AML-193 (cell line): Measurements from ENCODE around the gene CDK14.

Experiments
- DNase-seq, 2 experiments: peaks; one replicate each; lab custom pipeline; 2025; lab: John Stamatoyannopoulos, UW

CDK14 gene

DNA sequence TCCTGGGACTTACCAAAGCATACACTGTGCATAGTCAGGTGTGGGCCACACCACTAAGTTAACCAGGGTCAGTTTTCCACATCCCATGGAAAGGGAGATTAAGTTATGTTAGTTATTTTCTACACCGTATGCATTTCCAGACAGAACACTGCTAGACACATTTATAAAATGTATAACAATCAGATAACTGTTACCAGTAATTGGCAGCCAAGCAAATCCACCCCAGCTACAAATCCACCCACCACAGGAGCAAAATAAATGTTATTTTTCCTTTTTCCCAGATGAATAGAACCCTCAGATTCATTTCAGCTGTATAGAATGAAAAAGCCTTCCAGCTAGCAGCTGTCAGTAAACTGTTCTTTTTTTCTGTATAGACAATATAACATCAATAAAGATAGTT lies 411.2 kb downstream of the CDK14 start:
- no peak for DNase-seq

DNA sequence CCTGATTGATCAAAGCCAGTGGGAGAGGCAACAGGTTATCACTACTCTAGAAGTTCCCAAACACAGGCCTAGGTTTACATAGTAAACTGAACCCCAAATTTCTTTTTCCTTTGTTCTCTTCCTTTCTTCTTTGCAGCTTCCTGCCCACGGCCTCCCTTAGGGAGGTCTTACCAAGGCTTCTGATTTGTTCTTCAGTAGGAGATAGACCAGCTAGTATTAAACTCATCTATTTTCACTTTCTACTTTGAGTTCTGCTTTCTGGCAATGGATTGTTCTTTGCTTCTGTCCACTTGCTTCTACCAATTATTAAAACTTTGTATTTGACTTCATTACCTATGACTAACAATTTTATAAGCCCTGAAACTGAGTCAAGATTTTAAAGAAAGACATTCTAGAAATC lies 417.0 kb downstream of the CDK14 start:
- no peak for DNase-seq

DNA sequence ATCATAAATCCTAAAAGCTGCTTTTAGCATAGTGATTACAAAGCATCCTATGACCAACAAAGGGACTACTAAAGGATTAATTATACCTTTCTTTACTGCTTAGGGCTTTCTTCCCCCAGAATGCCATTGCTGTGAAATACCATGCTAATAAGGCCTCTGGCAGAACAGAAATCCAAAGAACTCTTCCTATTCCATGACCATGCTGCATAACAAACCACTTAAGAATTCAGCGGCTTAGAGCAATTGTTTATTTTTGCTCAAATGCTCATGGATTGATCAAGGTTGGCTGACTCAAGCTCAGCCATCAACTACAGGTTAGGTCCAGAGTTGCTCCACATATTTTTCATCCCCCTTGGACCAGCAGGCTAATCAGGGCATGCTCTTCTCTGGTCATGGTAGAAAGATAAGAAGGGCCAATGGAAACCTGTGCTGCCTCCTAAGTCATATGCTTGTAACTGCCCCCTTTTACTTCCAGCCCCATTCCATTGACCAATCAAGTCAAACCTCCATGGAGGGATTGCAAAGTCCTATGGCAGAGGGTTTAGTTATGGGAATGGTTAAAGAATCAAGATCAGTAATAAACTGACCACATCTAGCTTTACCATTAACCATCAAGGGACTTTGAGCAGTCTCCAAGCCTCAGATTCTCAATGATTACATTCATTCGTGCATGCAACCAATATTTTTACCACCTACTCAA lies 423.7 kb downstream of the CDK14 start:
- no peak for DNase-seq

DNA sequence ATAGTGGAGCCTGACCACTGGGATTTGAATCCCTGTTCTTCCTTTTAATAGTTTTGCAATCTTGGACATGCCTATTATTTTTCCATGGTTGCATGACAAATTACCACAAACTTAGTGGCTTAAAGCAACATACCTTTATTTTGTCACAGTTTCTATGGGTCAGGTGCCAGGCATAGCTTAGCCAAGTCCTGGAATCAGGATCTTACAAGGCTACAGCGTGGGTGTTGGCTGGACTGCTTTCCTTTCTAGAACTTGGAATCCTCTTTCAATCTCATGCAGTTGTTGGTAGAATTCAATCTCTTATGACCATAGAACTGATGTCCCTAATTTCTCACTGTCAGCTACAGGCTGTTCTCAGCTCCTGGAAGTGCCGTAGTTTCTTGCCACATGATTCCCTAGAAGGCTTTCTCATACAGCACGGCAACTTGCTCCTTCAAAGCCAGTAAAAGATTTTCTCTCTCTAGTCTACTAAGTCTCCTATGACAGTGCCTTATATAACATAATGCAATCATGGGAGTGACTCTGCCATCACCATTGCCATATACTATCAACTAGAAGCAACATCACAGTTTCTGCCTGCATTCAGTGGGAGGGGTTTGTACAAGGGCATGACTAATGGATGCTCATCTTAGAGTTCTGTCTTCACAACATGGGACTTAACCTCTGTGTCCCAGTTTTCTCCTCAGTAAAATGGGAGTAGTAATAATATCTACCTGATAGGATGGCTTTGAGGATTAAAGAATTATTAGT lies 424.7 kb downstream of the CDK14 start:
- DNase-seq = no peak

DNA sequence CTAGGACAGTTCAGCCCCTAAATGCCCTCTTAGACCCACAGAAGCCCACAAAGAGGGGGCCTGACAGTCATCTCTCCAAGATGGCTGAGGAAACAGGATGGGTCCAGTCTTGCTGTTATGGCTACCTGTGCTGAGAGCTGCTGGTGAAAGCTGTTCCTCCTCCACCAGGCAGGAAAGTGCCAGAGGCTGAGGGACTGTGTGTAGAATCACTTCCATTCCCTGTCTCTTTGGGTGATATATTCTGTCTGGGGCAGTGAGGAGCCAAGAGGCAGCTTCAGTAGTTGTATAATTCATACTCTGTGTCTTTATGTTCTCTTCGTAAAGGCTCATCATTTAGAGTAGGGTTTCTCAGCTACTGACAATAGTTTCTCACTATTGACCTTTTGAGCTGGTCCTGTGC lies 425.8 kb downstream of the CDK14 start:
- DNase-seq = no peak

DNA sequence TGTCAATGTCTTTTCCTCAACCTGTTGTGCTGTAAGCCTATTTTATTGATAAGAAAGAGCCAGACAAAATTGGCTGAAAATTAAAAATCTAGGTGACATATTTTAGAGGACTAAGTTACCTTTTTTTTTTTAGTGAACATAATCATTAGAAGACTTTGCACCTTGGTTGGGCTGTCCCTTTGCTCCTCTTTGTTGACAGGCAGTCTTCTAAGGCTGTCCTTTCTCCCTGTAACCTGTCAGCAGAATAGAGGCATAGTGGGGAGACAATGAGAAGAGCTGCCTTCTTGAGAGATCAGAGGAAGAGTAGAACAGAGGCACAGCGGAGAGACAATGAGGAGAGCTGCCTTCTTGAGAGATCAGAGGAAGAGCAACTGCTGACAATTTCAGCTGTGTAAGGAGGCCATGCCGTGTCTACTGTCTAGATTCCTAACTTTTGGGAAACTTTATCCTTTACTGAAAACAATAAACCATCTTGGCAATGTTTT lies 429.8 kb downstream of the CDK14 start:
- DNase-seq = no peak

DNA sequence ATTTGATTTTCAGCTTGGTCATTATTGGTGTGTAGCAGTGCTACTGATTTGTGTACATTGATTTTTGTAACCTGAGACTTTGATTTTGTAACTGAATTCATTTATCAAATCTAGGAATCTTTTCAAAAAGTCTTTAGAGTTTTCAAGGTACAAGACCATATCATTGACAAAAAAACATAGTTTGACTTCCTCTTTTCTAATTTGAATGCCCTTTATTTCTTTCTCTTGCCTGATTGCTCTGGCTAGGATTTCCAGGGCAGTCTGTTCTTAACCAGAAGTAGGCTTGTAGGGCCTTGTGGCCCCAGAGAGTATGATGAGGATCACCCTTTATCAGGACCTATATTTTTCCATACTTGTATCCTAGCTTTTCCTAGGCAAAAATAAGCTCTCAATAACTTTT lies 433.6 kb downstream of the CDK14 start:
- DNase-seq = no peak

DNA sequence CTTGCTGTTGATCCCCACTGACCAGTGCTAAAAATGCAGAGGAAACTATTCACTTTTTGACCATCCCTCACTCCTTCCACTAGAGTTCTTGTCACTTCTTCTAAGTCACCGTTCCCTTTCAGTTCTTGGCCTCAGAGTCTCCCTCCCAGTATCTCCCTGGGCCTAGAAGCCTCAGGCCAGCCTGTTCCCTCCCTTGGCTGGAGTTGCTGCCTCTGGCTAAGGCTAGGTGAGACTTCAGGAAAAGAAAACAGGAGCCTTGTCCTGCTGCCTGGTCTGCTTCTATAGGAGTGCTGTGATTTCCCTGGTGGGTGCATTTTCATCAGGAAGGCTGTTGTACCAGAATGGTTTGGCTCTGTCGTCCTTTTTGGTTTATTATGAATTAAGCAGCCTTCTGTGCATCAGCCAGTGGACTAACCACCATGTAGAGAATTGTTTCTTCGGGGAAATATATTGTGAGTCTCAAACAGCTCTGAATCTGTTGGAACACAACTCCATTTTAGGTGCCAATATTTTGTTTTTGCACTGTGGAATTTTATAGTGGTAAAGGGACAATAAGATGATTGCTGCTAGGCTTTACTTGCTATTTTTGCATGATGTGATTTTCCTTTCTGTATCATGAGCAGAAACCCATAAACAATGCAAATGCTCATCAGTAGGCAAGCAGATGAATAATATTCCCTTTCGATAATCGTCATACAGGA lies 434.7 kb downstream of the CDK14 start:
- no peak for DNase-seq

DNA sequence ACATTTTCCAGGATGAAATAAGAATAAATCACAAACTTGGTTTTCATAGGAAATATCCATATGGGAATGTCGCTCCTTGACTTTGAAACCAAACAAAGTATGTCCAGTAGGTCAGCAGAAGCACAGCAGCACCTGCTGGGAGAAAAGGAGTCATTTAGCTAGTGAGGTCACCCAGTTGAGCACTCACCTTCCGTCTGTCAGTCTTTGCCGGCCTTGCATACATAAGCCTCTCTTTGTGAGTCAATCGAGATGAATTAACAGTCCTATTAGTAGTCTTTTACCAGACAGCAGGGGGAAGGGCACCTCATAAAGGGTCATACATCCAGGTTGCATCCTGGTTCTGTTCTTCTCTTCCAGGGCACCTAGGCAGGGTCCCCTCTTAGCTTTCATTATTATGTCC lies 435.6 kb downstream of the CDK14 start:
- no peak for DNase-seq

DNA sequence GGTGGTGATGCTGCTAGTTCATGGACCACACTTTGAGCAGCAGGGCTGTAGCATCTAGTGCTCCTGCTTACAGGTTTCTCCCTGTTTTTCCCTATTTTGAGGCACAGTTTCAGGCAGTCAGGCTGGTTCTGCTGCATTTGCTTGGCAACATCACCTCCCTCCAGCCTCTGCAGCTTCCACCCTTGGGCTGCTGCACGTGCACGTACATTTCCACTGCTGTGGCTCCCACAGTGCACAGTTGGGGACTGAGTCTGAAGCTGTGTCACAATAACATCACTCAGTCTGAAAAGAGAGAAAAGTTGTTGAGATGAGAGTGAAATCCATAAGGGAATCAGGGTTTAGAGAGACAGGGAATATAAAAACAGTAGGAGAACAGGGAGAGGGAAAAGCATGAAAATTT lies 437.5 kb downstream of the CDK14 start:
- DNase-seq = no peak

DNA sequence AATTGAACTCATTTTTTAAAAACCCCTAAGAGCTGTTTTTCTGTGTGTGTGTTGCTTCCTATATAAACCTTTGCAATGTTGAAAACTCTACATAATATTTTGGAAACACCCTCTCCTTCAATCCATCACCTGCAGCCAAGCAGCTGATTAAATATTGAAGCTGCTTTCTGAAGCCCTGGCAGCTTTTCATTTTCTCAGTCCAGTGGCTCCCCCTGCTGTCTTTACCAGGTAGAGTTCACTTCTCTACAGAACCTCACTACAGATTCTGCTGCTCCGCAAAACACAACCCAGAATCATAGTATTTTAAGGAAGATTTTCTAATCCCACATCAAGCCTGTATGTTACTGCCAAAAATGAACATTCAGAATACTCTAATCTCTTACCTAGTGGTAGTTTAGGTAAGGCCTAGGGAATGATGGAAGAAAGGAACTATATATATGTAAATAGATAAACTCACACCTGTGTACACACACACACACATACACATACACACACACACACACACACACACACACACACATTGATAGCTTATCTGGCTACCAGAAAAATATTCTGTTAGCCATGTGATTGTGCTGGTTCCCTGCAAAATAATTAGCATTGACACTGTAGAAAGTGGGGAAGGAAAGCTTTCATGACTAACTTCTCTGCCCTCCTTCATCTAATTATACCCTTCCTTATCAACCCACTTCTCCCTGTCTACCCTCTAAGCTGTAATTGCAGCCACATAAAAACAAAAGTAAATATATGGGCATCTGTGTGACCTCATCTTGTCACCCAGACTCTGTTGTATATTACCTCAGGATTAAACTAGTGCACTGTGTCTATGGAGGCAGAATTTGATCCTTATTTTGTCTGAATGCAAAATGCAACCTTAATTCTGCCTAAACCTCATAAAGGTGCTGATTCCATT lies 438.6 kb downstream of the CDK14 start:
- peak in 1 of 2 experiments; percentile 12 for DNase-seq

DNA sequence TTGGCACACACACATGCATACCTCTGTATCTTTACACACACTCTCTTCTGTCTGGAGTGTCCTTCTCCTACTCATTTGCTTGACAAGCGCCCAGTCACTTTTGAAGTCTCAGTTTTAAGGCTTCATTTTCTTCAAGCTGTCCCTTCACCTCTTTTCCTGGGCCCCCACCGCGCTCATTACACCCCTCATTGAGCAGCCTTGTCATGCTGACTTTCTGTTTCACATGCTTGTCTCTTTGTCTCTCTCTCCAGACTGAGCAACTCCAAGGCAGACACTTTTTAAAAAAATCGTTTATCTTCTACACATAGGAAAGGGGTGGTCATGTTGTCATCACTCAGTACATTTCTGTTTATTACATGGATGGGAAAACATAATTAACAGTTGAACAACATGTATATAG lies 442.9 kb downstream of the CDK14 start:
- no peak for DNase-seq

DNA sequence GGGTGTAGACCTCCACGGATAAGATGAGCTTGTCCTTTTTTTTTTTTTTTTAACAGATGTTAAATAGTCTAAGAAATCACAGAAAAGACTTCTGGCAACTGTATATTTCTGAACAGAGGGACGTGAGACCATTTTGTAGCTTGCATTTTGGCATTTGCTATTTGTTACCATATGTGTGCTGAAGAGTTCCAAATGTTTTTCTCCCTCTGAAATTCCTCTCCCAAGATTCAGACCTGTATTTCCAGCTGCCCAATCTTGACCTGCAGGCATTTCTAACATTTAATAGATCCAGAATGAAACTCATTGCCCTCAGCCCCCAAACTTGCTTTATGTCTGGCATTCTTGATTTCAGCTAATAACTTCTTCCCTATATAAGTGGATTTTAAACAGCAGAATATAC lies 445.0 kb downstream of the CDK14 start:
- DNase-seq = no peak

DNA sequence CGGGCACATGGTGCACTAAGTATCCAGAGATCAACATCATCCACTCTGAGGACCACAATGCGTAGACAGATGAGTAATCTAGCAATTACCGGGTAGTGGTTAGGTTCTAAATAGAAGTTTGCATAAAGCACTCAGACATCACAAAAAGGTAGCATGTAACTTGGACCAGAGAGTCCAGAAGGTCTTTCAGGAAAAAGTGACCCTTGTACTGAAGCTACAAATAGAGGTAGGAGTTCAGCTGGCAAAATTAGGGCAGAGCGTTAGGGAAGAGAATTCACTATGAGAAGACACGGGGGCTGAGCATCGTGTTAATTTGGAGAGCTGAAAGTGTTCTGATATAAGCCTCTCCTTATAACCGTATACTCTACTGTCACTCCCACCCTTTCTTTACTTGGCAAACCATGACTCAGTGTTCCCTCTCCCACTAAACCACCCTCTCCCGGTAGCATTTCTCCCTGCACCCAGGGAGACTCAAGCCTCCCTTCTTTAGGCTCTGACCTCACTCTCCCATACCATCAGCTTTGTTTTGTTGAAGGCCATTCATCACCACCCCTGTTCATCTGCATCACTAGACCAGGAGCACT lies 445.9 kb downstream of the CDK14 start:
- DNase-seq = no peak

DNA sequence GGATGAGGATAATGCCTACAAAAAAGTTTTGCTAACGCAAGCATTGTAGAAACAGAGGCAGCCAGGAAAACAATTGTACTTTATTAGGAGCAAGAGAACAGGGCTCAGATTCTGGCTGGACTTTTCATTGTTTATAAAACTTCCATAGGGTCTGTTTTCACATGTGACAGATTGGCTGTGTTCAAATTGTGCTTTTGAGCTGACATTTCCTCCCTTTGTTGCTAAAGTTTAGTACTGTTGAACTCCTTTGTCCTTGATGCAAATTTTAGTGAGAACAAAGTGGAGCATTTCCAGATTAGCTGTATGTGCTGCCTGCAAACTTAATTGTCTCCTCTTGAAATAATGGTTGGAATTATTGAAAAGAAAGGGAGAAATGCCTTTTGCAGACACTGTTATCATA lies 447.1 kb downstream of the CDK14 start:
- no peak for DNase-seq

DNA sequence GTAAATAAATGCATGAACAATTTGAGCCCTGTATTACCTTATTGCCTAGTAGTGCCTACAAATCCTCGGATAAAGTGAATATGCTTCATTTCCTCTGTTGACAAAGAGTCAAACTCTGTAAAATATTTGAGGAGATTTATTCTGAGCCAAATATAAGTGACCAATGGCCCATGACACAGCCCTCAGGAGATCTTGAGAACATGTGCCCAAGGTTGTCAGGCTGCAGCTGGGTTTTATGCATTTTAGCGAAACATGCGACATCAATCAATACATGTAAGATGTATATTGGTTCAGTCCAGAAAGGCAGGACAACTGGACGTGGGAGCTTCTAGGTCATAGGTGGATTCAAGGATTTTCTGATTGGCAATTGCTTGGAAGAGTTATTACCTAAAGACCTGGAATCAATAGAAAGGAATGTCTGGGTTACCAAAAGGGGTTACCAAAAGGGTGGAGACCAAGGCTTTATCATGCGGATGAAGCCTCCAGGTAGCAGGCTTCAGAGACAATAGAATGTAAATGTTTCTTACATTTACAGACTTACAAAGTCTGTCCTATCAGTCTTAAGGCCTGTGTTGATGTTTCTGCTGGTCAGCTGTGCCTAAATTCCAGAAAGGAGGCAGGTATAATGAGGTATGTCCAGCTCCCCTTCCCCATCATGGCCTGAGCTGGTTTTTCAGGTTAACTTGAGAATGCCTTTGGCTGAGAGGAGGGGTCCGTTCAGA lies 448.0 kb downstream of the CDK14 start:
- DNase-seq = no peak

DNA sequence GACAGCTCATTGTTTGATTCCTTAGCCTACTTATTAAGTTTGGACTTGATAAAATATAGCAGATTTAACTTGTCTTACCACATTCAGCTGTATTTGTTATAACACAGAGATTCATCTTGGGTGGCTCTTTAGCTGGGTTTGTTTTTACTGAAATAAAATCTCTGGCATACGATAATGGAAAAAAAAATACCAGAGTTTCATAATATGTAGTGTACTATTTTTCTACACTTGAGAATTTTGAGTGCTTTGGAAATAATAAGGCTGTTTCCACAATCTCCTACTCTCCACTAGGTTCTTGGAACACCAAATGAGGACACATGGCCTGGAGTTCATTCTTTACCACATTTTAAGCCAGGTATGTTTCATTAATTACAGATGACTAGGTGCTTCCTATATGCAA lies 449.5 kb downstream of the CDK14 start:
- DNase-seq = no peak

DNA sequence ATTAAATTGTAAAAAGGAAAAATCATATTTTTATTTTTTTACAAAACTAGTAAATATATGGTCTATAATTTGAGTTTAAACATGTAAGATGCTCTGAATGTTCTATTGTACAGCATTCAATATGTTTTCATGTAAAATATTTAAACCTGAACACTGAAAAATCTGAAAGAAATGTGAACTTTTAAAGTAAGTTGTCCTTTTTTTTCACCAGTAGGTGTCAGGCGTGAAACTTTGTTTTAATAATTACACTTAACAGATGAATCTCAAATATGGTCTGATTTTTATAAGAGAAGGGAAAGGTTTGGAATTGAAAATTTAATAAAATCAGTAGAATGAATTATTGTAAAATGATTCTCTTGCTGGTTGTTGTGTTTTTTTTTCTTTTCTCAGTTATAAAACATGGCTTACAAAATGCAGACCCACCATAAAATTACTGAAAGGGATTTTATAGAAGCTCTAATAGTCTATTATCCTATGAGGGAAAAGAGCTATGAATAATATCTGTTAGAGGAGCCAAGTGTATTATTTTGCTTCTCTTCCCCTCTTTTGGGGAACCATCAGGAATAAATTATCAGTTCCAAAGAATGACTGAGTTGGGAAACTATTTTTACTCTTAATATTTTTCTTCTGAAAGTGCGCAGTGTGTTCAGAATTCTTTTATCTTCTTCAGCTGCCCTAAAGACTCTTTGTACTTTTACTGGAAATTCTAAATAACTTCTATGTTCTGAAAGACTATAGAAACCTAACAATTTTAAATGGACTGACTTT lies 450.4 kb downstream of the CDK14 start:
- DNase-seq = no peak

DNA sequence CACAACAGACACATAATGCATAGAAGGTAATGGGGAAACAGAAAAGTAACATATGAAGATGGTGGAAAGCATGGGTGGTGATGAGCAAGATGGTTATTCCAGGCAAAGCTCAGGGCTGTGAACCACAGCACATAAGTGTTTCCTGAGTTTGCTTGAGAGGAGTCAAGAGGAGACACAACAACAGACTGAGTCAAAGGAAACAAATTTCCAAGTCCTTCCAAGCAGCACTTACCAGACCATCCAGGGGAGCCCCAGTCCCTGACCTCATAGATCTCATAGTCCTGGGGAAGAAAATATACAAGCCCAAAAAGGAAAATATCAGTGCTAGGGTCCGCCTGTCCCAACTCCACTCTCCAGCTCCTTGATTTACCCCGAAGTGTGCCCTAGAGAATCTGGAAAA lies 451.5 kb downstream of the CDK14 start:
- DNase-seq = no peak

DNA sequence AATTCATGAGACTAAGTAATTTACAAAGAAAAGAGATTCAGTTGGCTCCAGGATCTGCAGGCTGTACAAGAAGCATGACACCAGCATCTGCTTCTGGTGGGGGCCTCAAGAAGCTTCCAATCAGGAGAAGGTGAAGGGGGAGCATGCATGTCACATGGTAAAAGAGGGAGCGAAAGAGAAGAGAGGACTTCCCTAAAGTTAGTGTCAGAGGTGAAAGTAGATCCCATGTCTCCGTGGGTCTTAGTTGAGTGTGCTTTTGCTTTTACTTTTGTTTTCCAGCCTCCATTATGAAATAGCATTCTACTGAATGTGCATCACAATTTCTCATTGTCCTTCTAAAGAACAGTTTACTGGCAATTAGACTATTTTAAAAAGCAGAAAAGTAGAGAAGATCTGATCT lies 454.6 kb downstream of the CDK14 start:
- no peak for DNase-seq
